ENCODE measurements around the gene GDPD3. TPM values are rescaled to one million over a fixed set of nuclear protein-coding genes. Genes with fewer than 3 reads are reported as not detected.
A peak's percentile ranks its signal among the peaks of the same experiment; 100 is the strongest.

GDPD3 gene
- total and polyA plus RNA-seq, 2 of the 13 experiments (the other 11 are each of a cell fraction or from before 2014, with no cell fraction given): 18.7 to 20.6 TPM

- TF ChIP-seq, protein P1, sequence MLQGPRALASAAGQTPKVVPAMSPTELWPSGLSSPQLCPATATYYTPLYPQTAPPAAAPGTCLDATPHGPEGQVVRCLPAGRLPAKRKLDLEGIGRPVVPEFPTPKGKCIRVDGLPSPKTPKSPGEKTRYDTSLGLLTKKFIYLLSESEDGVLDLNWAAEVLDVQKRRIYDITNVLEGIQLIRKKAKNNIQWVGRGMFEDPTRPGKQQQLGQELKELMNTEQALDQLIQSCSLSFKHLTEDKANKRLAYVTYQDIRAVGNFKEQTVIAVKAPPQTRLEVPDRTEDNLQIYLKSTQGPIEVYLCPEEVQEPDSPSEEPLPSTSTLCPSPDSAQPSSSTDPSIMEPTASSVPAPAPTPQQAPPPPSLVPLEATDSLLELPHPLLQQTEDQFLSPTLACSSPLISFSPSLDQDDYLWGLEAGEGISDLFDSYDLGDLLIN (CRISPR knock-in tag; IDR thresholded peaks at IDR 0.05; ENCODE audit: borderline replicate concordance): no peak; the same call in 1 of the 2 replicates
- TF ChIP-seq NR2F6 (IDR thresholded peaks at IDR 0.05) (no peak), NR2F6 (CRISPR knock-in tag; IDR thresholded peaks at IDR 0.05) (peak; percentile 48; the same call in 1 of the 2 replicates), MZF1 (CRISPR knock-in tag; IDR thresholded peaks at IDR 0.05; ENCODE audit: borderline replicate concordance) (peak; percentile 90), ZNF724P (CRISPR knock-in tag; IDR thresholded peaks at IDR 0.05; ENCODE audit: borderline replicate concordance) (no peak; the same call in none of the 2 replicates), KLF12 (CRISPR knock-in tag; IDR thresholded peaks at IDR 0.05; ENCODE audit: borderline replicate concordance) (peak; percentile 69), ZNF792 (CRISPR knock-in tag; IDR thresholded peaks at IDR 0.05) (peak; percentile 73; the same call in 1 of the 2 replicates), BRCA1 (CRISPR knock-in tag; IDR thresholded peaks at IDR 0.05) (no peak), KDM5A (IDR thresholded peaks at IDR 0.05; ENCODE audit: borderline replicate concordance, low read length) (peak; percentile 74; the same call in 1 of the 2 replicates), FOXP1 (IDR thresholded peaks at IDR 0.05) (no peak), FOXP1 (CRISPR knock-in tag; IDR thresholded peaks at IDR 0.05) (peak; percentile 26; the same call in 1 of the 2 replicates), ZNF343 (CRISPR knock-in tag; IDR thresholded peaks at IDR 0.05) (peak; percentile 97), CTCF (CRISPR knock-in tag; IDR thresholded peaks at IDR 0.05) (peak; percentile 19), ARNT (IDR thresholded peaks at IDR 0.05) (peak; percentile 92; the same call in 1 of the 2 replicates), ZBTB2 (CRISPR knock-in tag; IDR thresholded peaks at IDR 0.05; ENCODE audit: low read depth) (peak; percentile 71; the same call in 1 of the 2 replicates), SIX1 (CRISPR knock-in tag; IDR thresholded peaks at IDR 0.05; ENCODE audit: borderline replicate concordance) (peak; percentile 90), NFRKB (IDR thresholded peaks at IDR 0.05) (no peak), ZNF33A (CRISPR knock-in tag; IDR thresholded peaks at IDR 0.05; ENCODE audit: borderline replicate concordance) (peak; percentile 31; the same call in 1 of the 2 replicates), ISL2 (CRISPR knock-in tag; IDR thresholded peaks at IDR 0.05) (peak; percentile 74), CSRNP1 (CRISPR knock-in tag; IDR thresholded peaks at IDR 0.05) (peak; percentile 87; the same call in 1 of the 2 replicates), HHEX (CRISPR knock-in tag; IDR thresholded peaks at IDR 0.05) (0 out of 2 replicates have a peak, but pooled peaks have one; percentile 23)
- TF ChIP-seq, protein P2, sequence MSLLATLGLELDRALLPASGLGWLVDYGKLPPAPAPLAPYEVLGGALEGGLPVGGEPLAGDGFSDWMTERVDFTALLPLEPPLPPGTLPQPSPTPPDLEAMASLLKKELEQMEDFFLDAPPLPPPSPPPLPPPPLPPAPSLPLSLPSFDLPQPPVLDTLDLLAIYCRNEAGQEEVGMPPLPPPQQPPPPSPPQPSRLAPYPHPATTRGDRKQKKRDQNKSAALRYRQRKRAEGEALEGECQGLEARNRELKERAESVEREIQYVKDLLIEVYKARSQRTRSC (CRISPR knock-in tag; IDR thresholded peaks at IDR 0.05; ENCODE audit: low read depth): no peak; the same call in 1 of the 2 replicates
- TF ChIP-seq, protein P3, sequence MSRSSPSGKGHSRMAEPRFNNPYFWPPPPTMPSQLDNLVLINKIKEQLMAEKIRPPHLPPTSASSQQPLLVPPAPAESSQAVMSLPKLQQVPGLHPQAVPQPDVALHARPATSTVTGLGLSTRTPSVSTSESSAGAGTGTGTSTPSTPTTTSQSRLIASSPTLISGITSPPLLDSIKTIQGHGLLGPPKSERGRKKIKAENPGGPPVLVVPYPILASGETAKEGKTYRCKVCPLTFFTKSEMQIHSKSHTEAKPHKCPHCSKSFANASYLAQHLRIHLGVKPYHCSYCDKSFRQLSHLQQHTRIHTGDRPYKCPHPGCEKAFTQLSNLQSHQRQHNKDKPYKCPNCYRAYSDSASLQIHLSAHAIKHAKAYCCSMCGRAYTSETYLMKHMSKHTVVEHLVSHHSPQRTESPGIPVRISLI (CRISPR knock-in tag; IDR thresholded peaks at IDR 0.05; ENCODE audit: borderline replicate concordance): no peak; the same call in 1 of the 2 replicates
These were observed 48.0 kb downstream of the GDPD3 start, which contains the start of gene ALDOA (continued) for GRCh38 chr16:30065102-30065942.

Data from HepG2 (cell line).